ENCODE results near the gene MED7.

MED7 gene

GRCh38 chr5:157162919-157163510 lies 20.4 kb upstream of the MED7 start:
- no peak for DNase-seq

- no peak for DNase-seq
These were observed 19.3 kb upstream of the MED7 start for GRCh38 chr5:157161996-157162395.

- no peak for DNase-seq
These were observed 17.3 kb upstream of the MED7 start for GRCh38 chr5:157160001-157160400.

- no peak for DNase-seq
These were observed 16.6 kb upstream of the MED7 start for GRCh38 chr5:157159209-157159751.

- DNase-seq: no peak
These were observed 14.7 kb upstream of the MED7 start for GRCh38 chr5:157157293-157157891.

GRCh38 chr5:157155297-157155696 lies 12.6 kb upstream of the MED7 start:
- DNase-seq: no peak

GRCh38 chr5:157150995-157151394 lies 8.3 kb upstream of the MED7 start:
- DNase-seq: no peak

GRCh38 chr5:157148734-157149615 lies 6.3 kb upstream of the MED7 start:
- DNase-seq: peak; percentile 15

- DNase-seq: no peak
These were observed 684 bp upstream of the MED7 start for GRCh38 chr5:157143127-157143971.

GRCh38 chr5:157137691-157138090 lies 5.0 kb downstream of the MED7 start:
- DNase-seq: no peak

GRCh38 chr5:157132281-157132612 lies 10.4 kb downstream of the MED7 start:
- no peak for DNase-seq

GRCh38 chr5:157130925-157131324 lies 11.7 kb downstream of the MED7 start:
- no peak for DNase-seq

GRCh38 chr5:157121709-157122108 lies 21.0 kb downstream of the MED7 start:
- no peak for DNase-seq

- DNase-seq: no peak
These were observed 22.6 kb downstream of the MED7 start for GRCh38 chr5:157120102-157120501.

GRCh38 chr5:157116483-157116954 lies 26.1 kb downstream of the MED7 start:
- DNase-seq: no peak

GRCh38 chr5:157115502-157115901 lies 27.2 kb downstream of the MED7 start:
- no peak for DNase-seq

- DNase-seq: no peak
These were observed 27.7 kb downstream of the MED7 start for GRCh38 chr5:157115012-157115411.

- no peak for DNase-seq
These were observed 29.7 kb downstream of the MED7 start for GRCh38 chr5:157113002-157113401.

GRCh38 chr5:157109744-157110143 lies 32.9 kb downstream of the MED7 start:
- no peak for DNase-seq

GRCh38 chr5:157108976-157109375 lies 33.7 kb downstream of the MED7 start, which contains the start of gene HAVCR2:
HAVCR2 (minus strand) TSS chr5:157109044; CDS start chr5:157108983, 61 bp downstream.
- DNase-seq: no peak

GRCh38 chr5:157107508-157107907 lies 35.2 kb downstream of the MED7 start:
- DNase-seq: no peak

GRCh38 chr5:157106630-157107461 lies 35.8 kb downstream of the MED7 start:
- no peak for DNase-seq
